Superior temporal gyrus (tissue), 1 donor: Measurements from ENCODE around the gene CD47.
A peak's percentile ranks its signal among the peaks of the same experiment; 100 is the strongest.

Experiments
- DNase-seq: peaks from one replicate; pipeline ENCODE4 v3.0.0-alpha.2; 2016; ENCODE audit errors: extremely low spot score

CD47 gene

DNA sequence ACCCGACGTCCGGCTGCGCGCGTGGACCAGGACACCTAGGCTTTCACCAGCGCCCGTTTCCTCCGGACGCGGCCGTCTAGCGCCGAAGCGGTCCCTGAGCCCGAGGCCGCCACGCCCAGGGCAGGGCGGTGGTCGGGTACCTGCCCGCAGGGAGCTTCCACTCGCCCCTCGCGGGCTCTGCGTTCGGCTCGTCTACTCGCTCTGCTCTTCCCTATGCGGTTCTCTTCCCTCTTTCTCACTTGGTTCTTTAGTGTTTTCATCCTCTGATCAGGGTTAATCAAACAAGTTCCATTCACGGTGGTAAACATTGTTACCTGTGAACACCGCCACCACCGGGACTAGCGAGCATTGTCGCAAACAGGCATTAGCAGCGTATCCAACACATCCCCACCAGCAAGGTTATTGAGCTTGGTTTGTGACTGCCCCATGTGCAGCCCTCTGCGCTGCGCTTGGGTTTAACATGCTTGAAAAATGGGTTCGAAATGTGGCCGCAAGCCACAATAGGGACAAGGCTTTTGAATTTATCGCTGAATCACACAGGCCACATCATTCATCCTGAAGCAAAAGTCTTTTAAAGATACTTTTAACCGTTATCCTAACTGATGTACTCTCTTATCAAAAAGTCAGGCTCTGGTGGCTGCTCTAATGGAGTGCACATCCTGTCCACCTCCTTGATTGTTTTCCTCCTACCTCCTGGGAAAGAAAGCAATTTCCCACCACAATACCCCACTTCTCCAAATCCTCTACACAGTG, 843 bp upstream of the CD47 start:
- DNase-seq = no peak

DNA sequence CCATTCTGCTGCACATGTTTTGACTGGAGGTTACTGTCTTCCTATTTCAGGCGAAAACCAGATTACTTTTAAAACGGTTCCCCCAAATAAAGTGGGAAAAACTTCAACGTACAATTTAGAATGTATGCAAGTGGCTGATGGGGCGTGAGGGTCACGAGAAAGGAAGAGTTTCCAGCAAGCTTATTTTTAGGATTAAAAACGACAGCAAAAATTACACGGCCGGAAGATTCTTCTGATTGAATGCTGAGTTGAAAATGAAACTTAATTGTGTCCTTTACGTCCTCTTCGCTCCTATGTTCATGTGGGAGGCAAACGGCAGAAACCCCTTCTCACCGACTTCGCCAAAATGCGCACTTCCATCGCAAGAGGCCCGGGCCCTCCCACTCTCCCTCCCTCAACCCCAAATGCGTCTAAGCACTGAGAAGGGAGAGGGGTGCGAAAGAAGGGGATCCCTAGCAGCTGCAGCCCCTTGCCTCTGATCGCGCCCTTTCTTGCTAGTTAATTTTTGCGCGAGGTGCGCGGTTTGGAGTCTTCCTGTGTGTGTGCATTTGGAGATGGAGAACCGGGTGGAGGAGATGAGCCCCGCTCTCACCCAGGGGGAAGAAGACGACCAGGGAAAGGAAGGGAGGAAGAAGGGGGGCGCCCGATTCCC, 656 bp downstream of the CD47 start:
- peak; percentile 68 for DNase-seq

DNA sequence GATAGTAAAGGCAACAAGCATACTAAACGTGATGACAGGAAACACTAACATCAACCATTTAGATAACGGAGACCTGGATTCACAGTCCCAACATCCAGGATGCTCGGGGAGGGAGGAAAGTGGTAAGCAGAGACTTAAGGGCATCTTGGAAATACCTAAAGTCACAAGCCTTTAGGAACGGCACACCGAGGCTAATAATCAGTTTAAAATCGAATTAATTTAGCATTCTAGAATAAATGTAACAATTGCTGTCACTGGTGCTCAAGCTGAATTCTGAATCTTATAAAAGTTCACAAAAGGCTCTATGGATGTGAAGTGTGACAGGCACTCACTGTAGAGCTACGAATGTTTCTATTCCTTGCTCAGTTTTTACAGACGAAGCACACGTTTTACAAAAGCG, 1.3 kb downstream of the CD47 start:
- DNase-seq = peak; percentile 66

DNA sequence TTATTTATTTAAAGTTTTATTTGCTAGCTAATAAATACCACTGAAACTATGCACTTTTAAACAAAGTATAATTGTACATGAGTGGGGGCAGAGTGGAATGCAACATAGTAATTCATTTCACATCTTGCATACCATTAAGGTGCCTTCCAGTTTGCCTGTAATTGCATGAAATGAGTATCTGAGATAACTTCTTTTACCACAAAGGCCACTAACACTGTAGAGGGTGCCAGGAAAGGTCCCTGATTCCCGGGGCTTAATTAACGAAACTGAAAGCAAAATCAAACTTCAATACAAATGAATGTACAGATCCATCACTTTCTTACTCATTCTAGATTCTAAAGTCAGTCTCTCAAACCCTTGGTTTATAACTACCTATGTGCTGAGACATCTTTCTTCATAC, 2.1 kb downstream of the CD47 start:
- DNase-seq = no peak

DNA sequence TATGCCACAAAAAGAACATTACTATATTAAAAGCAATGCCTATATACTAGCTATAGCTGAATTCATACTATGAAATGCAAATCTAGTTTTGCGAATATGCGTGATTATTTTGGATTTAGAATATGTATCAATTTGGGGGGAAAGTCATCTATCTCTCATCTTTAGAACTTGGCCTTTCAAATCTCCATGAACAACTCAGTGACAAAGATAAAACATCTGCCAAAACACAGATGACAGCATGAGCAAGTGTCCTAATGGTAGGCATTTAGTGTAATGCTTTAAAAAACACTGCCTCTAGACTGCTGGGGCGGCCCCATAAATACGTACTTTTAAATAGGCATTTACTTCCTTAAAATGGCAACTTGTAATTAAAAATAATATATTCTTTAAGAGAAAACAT, 2.7 kb downstream of the CD47 start:
- DNase-seq = peak; percentile 57

DNA sequence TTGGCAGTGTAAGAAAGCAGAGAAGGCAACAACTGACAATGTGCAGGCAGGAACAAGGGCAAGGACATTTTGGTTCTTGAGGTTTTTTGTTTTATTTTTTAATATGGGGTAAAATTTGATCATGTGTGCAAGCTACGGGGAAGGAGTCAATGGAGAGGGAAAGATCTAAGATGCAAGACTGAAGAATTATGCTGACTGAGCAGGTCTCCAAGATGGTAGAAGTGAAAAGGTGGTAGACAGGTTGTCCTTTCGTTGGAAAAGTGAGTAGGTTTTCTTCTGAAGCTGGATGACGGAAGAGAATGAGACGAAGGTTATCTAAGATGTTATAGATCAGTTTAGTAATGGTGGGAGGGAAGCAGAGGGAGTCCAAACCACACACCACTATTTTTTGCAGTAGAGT, 4.2 kb downstream of the CD47 start:
- DNase-seq = no peak

DNA sequence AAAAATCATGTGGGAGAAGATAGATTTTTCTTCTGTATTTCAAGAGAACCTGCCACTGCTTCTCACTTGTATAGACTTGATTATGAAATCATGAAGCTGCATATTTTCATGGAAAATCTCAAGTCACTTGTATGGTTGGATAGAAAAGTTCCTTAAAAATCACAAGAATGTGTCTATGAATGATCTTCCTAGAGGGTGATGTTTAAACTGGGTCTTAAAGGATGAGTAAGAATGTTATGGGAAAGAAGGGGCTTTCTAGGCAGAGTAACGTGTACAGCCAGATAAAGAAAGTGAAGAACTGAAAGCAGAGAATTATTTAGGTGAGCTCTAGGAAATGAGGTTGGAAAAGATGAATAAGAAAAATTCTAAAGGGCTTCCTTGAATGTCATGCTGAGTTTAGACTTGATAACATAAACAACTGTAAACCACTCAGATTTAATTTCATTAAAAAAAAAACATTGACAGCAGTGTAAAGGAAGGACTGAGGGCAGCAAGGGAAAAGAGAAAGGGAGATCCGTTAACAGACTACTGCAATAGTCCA, 5.0 kb downstream of the CD47 start:
- no peak for DNase-seq

DNA sequence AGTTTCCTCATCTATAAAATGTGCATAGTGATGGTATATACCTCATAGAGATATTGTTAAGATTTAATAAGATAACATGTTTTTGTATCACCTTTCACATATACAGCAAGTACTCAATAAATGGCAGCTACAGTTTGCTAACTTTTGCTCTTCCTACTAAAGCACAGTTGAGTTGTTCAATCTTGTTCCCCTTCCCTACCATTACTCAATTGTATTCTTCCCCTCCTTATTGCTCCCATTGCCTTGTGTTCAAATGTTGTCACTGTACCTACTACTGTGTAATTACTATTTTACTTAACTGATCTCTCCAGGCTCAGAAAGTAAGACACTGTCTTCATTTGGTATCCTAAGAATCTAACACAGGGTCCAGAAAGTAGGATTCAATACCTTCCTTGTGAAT, 5.5 kb downstream of the CD47 start:
- no peak for DNase-seq

DNA sequence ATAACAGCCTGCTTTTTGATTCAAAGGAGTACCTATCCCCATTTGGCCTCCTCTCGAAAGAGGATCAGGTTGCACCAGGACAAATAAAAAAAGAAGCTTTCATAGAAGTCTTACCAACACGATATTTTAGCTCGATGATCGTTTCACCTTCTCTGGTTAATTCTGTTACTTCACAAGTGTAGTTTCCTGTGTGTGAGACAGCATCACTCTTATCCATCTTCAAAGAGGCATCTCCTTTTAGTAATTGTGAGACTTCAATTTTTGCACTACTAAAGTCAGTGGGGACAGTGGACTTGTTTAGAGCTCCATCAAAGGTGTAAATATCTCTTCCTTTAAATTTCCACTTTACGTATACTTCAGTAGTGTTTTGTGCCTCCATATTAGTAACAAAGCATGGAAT, 11.0 kb downstream of the CD47 start:
- DNase-seq = no peak

DNA sequence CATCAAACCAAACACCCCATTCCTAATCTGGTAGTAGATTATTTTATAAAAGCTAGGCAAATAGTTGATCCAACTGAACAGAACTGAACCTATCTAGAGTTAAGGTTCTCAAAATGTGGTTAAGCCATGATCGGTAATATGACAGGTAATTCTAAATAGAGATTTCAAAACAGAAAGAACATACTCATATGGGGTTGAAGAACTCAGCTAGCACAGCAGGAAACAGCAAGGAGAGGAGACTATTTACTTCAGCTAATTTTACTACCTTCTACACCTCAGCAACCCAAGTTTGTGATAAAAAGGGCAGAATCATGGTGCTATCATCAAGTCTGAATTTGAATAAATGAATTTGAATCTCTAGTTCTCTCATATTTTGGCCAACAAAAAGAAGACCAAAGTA, 11.8 kb downstream of the CD47 start:
- no peak for DNase-seq

DNA sequence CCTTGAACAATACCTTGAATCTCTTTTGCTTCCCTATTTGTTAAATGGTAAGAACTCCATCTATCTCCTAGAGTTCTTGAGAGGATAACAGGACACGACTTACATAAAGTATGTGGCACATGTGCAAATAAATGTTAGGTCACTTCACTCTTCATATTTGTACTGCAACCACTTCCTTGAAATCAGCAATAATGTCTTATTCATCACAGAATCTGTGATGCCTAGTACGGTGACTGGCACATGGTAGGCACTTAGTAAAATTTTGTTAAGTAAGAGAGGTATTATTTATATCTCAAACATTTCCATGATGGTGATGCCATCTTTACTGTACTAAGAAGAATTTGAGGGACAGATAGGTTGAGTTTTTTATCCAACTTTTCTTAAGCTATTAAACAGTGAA, 14.3 kb downstream of the CD47 start:
- DNase-seq = no peak

DNA sequence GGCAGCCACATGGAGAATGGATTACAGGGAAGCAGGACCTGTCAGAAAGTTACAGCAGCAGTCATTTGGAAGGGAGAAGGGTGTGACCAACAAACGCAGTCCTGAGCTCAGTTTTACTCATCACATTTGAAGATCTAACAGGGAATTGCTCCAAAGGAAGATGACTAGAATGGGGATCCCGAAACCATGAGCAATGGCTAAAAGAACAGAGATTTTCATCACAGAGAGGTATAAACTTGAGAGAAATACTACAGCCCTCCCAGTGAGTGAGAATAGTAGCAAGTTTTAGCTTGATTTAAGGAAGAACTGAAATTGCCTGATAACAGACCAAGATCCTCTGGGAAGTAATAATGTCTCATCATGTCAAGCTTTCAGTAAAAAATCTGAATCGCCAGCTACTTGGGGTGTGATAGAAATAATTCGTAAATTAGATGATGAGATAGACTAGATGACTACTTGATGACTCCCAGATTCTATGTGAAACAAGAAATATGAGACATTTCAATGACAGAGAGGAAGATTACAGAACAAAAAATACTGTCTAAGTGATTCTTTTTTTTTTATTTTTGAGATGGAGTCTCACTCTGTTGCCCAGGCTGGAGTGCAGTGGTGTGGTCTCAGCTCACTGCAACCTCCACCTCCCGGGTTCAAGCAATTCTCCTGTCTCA, 16.9 kb downstream of the CD47 start:
- DNase-seq = no peak

DNA sequence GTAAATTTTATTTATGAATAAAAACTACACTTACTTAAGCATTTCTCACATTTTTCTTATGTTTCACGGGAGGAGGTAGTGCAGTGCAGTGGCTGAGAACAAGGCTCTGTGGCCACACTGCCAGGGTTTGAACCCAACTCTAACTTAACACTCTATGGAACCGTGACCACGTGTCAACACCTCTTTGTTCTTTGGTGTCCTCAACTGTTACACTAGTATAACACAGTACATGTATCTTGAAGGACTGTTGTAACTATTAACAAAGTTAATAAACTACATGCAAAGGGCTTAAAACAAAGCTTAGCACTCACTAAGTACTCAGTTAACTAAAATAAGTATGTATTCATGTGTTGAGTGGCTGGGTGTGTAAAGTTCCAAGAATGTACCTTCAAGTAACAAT, 19.5 kb downstream of the CD47 start:
- no peak for DNase-seq

DNA sequence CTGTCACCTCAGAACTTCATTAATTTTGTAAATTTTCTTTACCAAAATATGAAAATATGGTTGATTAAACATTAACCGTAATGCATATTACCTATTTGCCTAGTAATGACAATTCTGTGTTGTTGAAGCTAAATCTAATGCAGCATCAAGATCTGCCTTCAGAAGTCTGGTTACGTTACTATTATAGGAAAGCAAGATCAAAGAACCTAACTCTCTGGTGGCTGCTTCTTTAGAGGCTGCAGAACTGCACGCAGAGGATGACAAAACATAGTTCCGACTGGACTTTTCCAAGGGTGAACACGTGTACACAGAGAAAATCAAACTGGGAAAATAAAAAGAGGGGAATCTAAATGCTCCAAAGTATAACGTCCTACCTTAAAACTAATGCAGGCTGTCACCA, 20.5 kb downstream of the CD47 start:
- no peak for DNase-seq

DNA sequence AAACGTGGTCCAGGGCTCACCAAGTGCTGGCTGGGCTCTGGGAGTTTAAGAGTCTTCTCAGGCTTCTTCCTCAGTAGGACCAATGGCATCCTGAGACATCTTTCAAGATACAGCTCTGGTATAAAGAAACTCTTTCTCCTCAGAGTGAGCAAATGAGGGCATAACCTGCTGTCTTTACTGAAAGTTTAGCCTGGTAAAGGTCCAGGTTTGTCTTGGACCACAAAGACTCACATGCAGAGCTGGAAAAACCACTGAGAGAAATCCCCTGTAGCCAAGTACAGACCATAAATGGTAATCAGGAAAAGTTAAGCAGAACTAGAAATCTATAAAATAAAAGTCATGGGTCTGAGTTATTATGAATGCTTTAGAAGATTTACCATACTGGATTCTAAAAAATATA, 23.1 kb downstream of the CD47 start:
- no peak for DNase-seq

DNA sequence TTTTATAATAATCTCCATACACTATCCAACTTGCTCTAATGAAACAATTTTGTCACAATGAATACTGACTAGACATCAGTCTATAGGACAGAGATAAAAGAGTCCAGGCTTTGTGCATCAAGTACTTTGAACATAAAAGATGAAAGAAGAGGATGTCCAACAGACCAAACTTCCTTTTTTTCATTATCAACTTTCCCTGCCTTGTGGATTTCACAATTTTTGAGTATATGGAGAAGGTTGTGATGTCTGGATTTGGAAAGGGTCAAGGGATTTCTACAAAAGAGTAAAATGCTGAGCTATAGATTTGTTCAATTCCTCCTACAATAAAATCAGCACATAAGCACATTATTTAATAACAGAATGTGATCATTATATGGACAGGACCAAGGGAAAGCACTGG, 25.7 kb downstream of the CD47 start:
- no peak for DNase-seq

DNA sequence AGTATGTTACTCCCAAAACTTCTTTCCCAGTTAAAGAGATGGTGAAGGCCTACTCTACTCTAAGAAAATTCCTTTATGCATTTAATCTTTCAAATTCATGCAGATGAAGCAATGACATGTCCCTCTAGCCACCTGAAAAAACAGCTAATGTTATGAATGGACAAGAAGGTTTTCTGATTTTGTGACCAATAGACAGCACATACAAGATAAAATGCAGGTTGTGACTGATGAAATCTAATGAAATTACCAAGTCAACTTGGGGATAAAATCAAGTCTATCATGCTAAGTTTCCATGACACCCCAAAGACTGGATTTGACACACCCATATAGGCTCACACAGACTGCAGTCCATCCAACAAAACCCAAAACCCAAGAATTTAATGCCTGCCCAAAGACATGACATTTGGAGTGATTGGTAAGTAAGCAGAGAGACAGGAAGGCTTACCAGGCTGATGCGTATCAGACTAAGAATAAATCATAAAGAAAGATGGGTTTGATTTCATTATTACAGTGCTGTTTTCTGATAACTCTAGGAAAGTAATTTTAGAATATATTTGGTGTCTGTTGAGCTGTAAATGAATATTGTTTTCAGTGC, 26.4 kb downstream of the CD47 start:
- no peak for DNase-seq

DNA sequence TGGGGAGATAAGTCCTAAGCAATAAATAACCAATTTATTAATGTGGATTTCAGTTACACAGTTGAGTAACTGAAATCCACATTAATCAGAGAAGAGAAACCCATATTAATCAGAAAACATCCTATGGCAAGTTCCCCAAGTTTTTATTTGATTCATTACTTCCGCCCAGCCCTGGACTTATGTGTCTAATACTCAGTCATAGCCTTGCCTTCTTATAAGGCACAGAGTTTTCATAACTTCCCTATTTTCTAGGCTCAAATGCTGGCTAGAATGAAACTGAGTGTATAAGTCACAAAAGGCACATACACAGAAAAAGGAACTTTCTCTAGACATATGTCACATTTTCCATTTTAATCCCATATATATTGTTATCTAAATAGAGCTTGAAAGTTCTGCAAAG, 28.8 kb downstream of the CD47 start:
- DNase-seq = no peak

DNA sequence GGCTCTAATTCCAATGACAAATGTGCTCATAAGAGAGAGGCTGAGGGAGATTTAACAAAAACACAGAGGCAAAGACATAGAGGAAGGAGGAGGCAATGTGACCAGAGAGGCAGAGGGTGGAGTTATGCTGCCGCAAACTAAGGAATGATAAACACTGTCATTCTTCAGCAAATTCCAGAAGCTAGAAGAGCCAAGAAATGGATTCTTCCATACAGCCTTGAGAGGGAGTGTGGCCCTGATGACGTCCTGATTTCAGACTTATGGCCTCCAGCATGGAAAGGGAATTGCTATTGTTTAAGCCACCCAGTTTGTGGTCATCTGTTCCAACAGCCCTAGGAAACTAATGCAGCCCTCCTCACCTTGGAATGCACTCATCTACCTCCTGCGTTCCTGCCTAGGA, 30.5 kb downstream of the CD47 start:
- DNase-seq = no peak

DNA sequence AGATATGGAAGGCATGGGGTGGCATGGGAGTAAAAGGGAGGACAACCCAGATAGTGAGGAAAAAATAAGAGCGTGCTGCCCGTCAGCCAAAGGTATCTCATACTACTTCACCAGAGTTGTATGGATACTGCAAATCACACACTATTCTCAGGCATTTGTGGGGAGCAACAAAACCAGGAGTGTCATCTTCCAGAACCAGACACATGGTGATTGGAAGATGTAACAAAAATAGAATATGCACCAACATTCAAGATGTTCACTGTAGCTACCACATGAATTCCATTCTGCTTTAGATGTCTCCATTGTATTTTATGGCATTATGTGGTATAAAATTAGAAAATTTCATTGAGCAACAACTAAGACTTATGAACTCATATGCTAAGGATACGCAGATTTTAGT, 34.9 kb downstream of the CD47 start:
- no peak for DNase-seq

DNA sequence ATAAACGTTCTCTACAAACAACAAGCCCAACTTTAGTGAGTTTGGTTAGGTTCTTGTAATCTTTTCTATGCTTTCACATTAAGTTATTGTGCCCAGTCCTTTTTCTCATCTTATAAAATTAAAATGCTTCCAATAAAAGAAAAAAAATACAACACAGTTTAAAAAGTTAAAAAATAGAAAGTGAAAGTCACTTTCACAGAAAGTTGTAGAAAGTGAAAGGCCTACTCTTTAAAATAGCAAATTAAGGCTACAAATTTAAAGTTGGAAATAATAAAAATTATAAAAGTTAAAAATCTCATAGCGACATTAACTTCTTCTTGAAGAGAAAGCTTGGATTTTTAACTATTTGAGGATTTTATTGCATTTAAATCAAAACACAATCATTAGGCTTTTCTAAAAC, 35.9 kb downstream of the CD47 start:
- no peak for DNase-seq

DNA sequence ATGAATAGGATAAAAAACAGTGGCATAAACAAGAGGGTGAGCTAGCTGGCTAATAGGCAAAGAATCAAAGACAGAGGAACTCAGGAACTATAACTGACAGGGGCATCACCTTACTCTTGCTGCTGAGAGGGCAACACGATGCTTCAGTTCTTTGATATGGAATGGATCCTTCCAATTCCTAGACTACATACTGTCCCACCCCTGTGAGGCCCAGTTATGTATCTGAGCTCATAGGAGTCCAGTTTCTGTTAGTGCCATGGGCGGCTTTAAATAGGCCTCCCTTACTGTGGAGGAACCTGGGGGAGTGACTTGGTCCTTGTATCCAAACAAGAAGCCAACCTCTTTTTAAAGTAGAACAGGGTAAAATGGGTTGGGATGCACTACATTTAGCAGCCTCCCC, 37.3 kb downstream of the CD47 start:
- no peak for DNase-seq

DNA sequence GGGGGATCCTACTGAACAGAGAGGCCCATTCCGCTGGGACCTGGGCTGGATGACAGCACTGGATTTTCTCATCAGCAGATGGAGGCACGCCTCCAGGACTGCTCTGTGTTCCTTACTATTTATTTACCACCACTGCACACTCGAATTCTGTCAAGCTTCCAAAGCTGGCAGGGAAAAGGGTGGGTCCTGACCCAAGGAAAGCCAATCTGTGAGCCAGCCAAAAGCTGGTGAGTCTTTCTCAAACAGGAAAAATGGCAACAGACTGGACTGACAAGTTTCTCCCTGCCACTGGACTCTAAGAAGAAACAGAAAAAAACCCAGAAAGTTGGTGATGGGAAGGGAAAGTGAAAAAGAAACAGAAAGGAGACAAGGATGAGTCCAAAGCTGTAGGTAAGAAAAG, 37.8 kb downstream of the CD47 start:
- peak; percentile 16 for DNase-seq
